HFFc6 (cell line): Measurements from ENCODE around the gene ZNF407. TPM values are rescaled to one million over a fixed set of nuclear protein-coding genes. Genes with fewer than 3 reads are reported as not detected.

Experiments used
- DNase-seq: peaks from one replicate; pipeline ENCODE4 v3.0.0-alpha.2; 2018
- H3K27ac Mint-ChIP-seq: 2 replicates; pipeline ENCODE4 v1.8.0; 2020; ENCODE audit warnings: mild to moderate bottlenecking, mixed read lengths
- H3K27me3 Mint-ChIP-seq: 2 replicates; pipeline ENCODE4 v1.8.0; 2021; ENCODE audit warnings: mild to moderate bottlenecking, moderate library complexity, mixed read lengths; ENCODE audit not compliant: insufficient read depth
- H3K36me3 Mint-ChIP-seq: 2 replicates; pipeline ENCODE4 v1.8.0; 2021; ENCODE audit warnings: low read depth, mixed read lengths
- H3K4me1 Mint-ChIP-seq: 2 replicates; pipeline ENCODE4 v1.8.0; 2020; ENCODE audit warnings: low read depth, mixed read lengths
- H3K4me3 Mint-ChIP-seq: 2 replicates; pipeline ENCODE4 v1.8.0; 2020; ENCODE audit warnings: mild to moderate bottlenecking, moderate library complexity, mixed read lengths
- H3K9me3 Mint-ChIP-seq: 2 replicates; pipeline ENCODE4 v1.8.0; 2020; ENCODE audit warnings: mild to moderate bottlenecking, mixed read lengths
- CTCF ChIP-seq: fragments of 200-600 bp; sonication (generic); IDR thresholded peaks from 2 replicates; pipeline ENCODE4 v1.5.0; 2021; ENCODE audit warnings: antibody characterized with exemption, mild to moderate bottlenecking
- total RNA-seq, 6 experiments: library from RNA; stranded (reverse); fragmentation: NEBNext Ultra II Directional; extraction: Animal tissue kit (Norgen Biotek cat#: 25700); gene quantifications; 2 replicates in 1 of 6; 3 replicates in 5 of 6; pipeline ENCODE4 v1.2.3, GENCODE V29; 2021

Gene ZNF407
- total RNA-seq, 6 experiments from 2014 or later: 7.9 to 9.7 (median 9.1) TPM

GRCh38 chr18:74571895-74572680 lies 25.6 kb upstream of the ZNF407 start:
- Mint-ChIP-seq H3K27me3 (peaks cover 16% of the 10 kb centered on the region), H3K9me3 (peaks cover under 1% of the 10 kb centered on the region; the same call in 1 of the 2 replicates), H3K36me3 (no peaks in the 10 kb centered on the region), H3K4me1 (peaks cover 5% of the 10 kb centered on the region; the same call in 1 of the 2 replicates), H3K27ac (no peak overlapping the region), H3K4me3 (no peak overlapping the region)
- DNase-seq: no peak
- no peak for TF ChIP-seq CTCF

- DNase-seq: no peak
- H3K36me3 Mint-ChIP-seq: no peaks in the 10 kb centered on the region
- H3K27me3 Mint-ChIP-seq: peaks cover 22% of the 10 kb centered on the region
- H3K9me3 Mint-ChIP-seq: no peaks in the 10 kb centered on the region
- H3K27ac Mint-ChIP-seq: no peak overlapping the region
- peaks cover 5% of the 10 kb centered on the region; the same call in 1 of the 2 replicates for H3K4me1 Mint-ChIP-seq
- no peak for TF ChIP-seq CTCF
- H3K4me3 Mint-ChIP-seq: no peak overlapping the region
Measured at GRCh38 chr18:74573053-74573452, 24.6 kb upstream of the ZNF407 start.

- Mint-ChIP-seq H3K27me3 (peaks cover 27% of the 10 kb centered on the region), H3K4me1 (peaks cover 5% of the 10 kb centered on the region; the same call in 1 of the 2 replicates), H3K36me3 (no peaks in the 10 kb centered on the region), H3K4me3 (no peak overlapping the region), H3K9me3 (no peaks in the 10 kb centered on the region), H3K27ac (no peak overlapping the region)
- DNase-seq: no peak
- TF ChIP-seq CTCF: no peak
Measured at GRCh38 chr18:74574916-74575315, 22.8 kb upstream of the ZNF407 start.

GRCh38 chr18:74577019-74577418 lies 20.7 kb upstream of the ZNF407 start:
- no peak for TF ChIP-seq CTCF
- no peak for DNase-seq
- Mint-ChIP-seq H3K4me3 (no peak overlapping the region), H3K36me3 (no peaks in the 10 kb centered on the region), H3K9me3 (no peaks in the 10 kb centered on the region), H3K27me3 (peaks cover 26% of the 10 kb centered on the region), H3K4me1 (peaks cover 5% of the 10 kb centered on the region; the same call in 1 of the 2 replicates), H3K27ac (no peak overlapping the region)

GRCh38 chr18:74579496-74580065 lies 18.1 kb upstream of the ZNF407 start:
- peaks cover 26% of the 10 kb centered on the region for H3K27me3 Mint-ChIP-seq
- DNase-seq: no peak

More at GRCh38 chr18:74579496-74580065, 18.1 kb upstream of the ZNF407 start:
- Mint-ChIP-seq H3K4me1 (peaks cover 1% of the 10 kb centered on the region; the same call in 1 of the 2 replicates), H3K4me3 (no peak overlapping the region), H3K9me3 (no peaks in the 10 kb centered on the region), H3K27ac (no peak overlapping the region), H3K36me3 (no peaks in the 10 kb centered on the region)
- no peak for TF ChIP-seq CTCF
